HL-60 (cell line): ENCODE measurements around the gene RSU1.

Experiments
- CTCF ChIP-seq: IDR thresholded peaks from one replicate; pipeline ENCODE4 v1.5.1; 2011; ENCODE audit warnings: low read length, control low read depth, inconsistent platforms; ENCODE audit not compliant: insufficient read depth
- GABPA ChIP-seq: IDR thresholded peaks from 2 replicates; pipeline ENCODE4 v1.6.1; 2012; ENCODE audit warnings: low read depth
- POLR2AphosphoS5 ChIP-seq: IDR thresholded peaks from 2 replicates; pipeline ENCODE4 v1.6.1; 2012; ENCODE audit warnings: low read depth
- SPI1 ChIP-seq: IDR thresholded peaks from 2 replicates; pipeline ENCODE4 v1.6.1; 2012; ENCODE audit warnings: low read depth, mild to moderate bottlenecking, borderline replicate concordance

- TF ChIP-seq CTCF (no peak), POLR2AphosphoS5 (no peak), SPI1 (no peak), GABPA (no peak)
Observed at GRCh38 chr10:16583382-16583781, 233.8 kb downstream of the RSU1 start.
